H9 (cell line): ENCODE results near the gene GLIS2. TPM values are rescaled to one million over a fixed set of nuclear protein-coding genes. Genes with fewer than 3 reads are reported as not detected.

Experiments
- DNase-seq: peaks from one replicate; pipeline ENCODE4 v3.0.0-alpha.2; 2017
- H2AFZ ChIP-seq: one replicate; pipeline ENCODE4 v1.6.1; 2013; ENCODE audit warnings: mild to moderate bottlenecking, low read length, control low read depth, moderate library complexity
- H2AK5ac ChIP-seq: 2 replicates; pipeline ENCODE4 v1.6.1; 2013; ENCODE audit warnings: low read length, control low read depth, mixed read lengths; ENCODE audit not compliant: insufficient read length
- H2BK120ac ChIP-seq: one replicate; pipeline ENCODE4 v1.6.1; 2013; ENCODE audit warnings: low read depth, mild to moderate bottlenecking, low read length, control low read depth, inconsistent platforms; ENCODE audit not compliant: poor library complexity, severe bottlenecking
- H2BK12ac ChIP-seq: 2 replicates; pipeline ENCODE4 v1.6.1; 2013; ENCODE audit warnings: low read length, control low read depth, mixed read lengths, low read depth; ENCODE audit not compliant: insufficient read length
- H2BK15ac ChIP-seq: 2 replicates; pipeline ENCODE4 v1.6.1; 2013; ENCODE audit warnings: low read depth, low read length, control low read depth
- H2BK20ac ChIP-seq: one replicate; pipeline ENCODE4 v1.6.1; 2013; ENCODE audit warnings: low read depth, mild to moderate bottlenecking, low read length, control low read depth, inconsistent platforms; ENCODE audit not compliant: poor library complexity, severe bottlenecking
- H2BK5ac ChIP-seq: 2 replicates; pipeline ENCODE4 v1.6.1; 2013; ENCODE audit warnings: low read length, control low read depth, mixed read lengths; ENCODE audit not compliant: insufficient read length
- H3K14ac ChIP-seq: 2 replicates; pipeline ENCODE4 v1.6.1; 2013; ENCODE audit warnings: low read length, control low read depth; ENCODE audit not compliant: insufficient read depth
- H3K18ac ChIP-seq: 2 replicates; pipeline ENCODE4 v1.6.1; 2013; ENCODE audit warnings: low read depth, mild to moderate bottlenecking, mixed read lengths, low read length, control low read depth; ENCODE audit not compliant: insufficient read length
- H3K23ac ChIP-seq: 2 replicates; pipeline ENCODE4 v1.6.1; 2013; ENCODE audit warnings: low read length, control low read depth, mixed read lengths, low read depth; ENCODE audit not compliant: insufficient read length
- H3K23me2 ChIP-seq: 2 replicates; pipeline ENCODE4 v1.6.1; 2013; ENCODE audit warnings: low read depth, mild to moderate bottlenecking, mixed read lengths, low read length, control low read depth; ENCODE audit not compliant: insufficient read length, poor library complexity, severe bottlenecking
- H3K27ac ChIP-seq: 2 replicates; pipeline ENCODE4 v1.5.1; 2013; ENCODE audit warnings: low read length, control low read depth, mixed read lengths, low read depth; ENCODE audit not compliant: insufficient read length
- H3K27me3 ChIP-seq: 2 replicates; pipeline ENCODE4 v1.6.1; 2013; ENCODE audit warnings: low read length, control low read depth, inconsistent platforms; ENCODE audit not compliant: insufficient read depth
- H3K4ac ChIP-seq: 2 replicates; pipeline ENCODE4 v1.6.1; 2013; ENCODE audit warnings: low read depth, mild to moderate bottlenecking, control low read depth, inconsistent platforms, low read length, moderate library complexity
- H3K4me1 ChIP-seq: 2 replicates; pipeline ENCODE4 v1.6.1; 2013; ENCODE audit warnings: low read length, control low read depth, inconsistent platforms; ENCODE audit not compliant: insufficient read depth
- H3K4me2 ChIP-seq: 2 replicates; pipeline ENCODE4 v1.6.1; 2013; ENCODE audit warnings: low read length, control low read depth, mixed read lengths; ENCODE audit not compliant: insufficient read length, insufficient read depth
- H3K56ac ChIP-seq: 2 replicates; pipeline ENCODE4 v1.6.1; 2013; ENCODE audit warnings: low read depth, mild to moderate bottlenecking, mixed read lengths, low read length, control low read depth; ENCODE audit not compliant: insufficient read length
- H3K79me1 ChIP-seq: 2 replicates; pipeline ENCODE4 v1.6.1; 2013; ENCODE audit warnings: low read depth, mild to moderate bottlenecking, moderate library complexity, low read length, control low read depth, inconsistent platforms; ENCODE audit not compliant: insufficient read depth, poor library complexity, severe bottlenecking
- H3K79me2 ChIP-seq: 2 replicates; pipeline ENCODE4 v1.6.1; 2013; ENCODE audit warnings: low read length, control low read depth, inconsistent platforms; ENCODE audit not compliant: insufficient read depth
- H3K9ac ChIP-seq: 2 replicates; pipeline ENCODE4 v1.6.1; 2013; ENCODE audit warnings: low read length, control low read depth, mixed read lengths; ENCODE audit not compliant: insufficient read length; ENCODE audit errors: extremely low read depth
- H3K9me3 ChIP-seq: one replicate; pipeline ENCODE4 v1.6.1; 2013; ENCODE audit warnings: low read depth, low read length, inconsistent platforms; ENCODE audit not compliant: control insufficient read depth
- H3T11ph ChIP-seq: one replicate; pipeline ENCODE4 v1.6.1; 2013; ENCODE audit warnings: mild to moderate bottlenecking, low read length, control low read depth, inconsistent platforms
- H4K20me1 ChIP-seq: one replicate; pipeline ENCODE4 v1.6.1; 2013; ENCODE audit not compliant: control insufficient read depth, insufficient read length, insufficient read depth
- H4K5ac ChIP-seq: 2 replicates; pipeline ENCODE4 v1.6.1; 2013; ENCODE audit warnings: low read depth, mild to moderate bottlenecking, mixed read lengths, low read length, control low read depth; ENCODE audit not compliant: insufficient read length
- H4K8ac ChIP-seq: replicated peaks from 2 replicates; pipeline ENCODE4 v1.6.1; 2013; ENCODE audit warnings: low read length, control low read depth, mixed read lengths, low read depth; ENCODE audit not compliant: insufficient read length
- H4K91ac ChIP-seq: 2 replicates; pipeline ENCODE4 v1.6.1; 2013; ENCODE audit warnings: low read depth, mild to moderate bottlenecking, moderate library complexity, mixed read lengths, low read length, control low read depth; ENCODE audit not compliant: insufficient read length
- H3K27ac Mint-ChIP-seq, 3 experiments: 2 replicates in 2 of 3; 3 replicates in 1 of 3; pipeline ENCODE4 v1.8.0; 2020 to 2021; ENCODE audit warnings: mixed read lengths in 3 of 3, mild to moderate bottlenecking in 1 of 3, moderate library complexity in 1 of 3
- H3K27me3 Mint-ChIP-seq: 2 replicates; pipeline ENCODE4 v1.8.0; 2021; ENCODE audit warnings: low read depth, mild to moderate bottlenecking, moderate library complexity, mixed read lengths
- H3K36me3 Mint-ChIP-seq, 3 experiments: 2 replicates in 2 of 3; 3 replicates in 1 of 3; pipeline ENCODE4 v1.8.0; 2020 to 2021; ENCODE audit warnings: low read depth in 3 of 3, mixed read lengths in 3 of 3; ENCODE audit not compliant: insufficient read depth in 1 of 3
- H3K4me1 Mint-ChIP-seq, 2 experiments: 2 replicates each; pipeline ENCODE4 v1.8.0; 2020; ENCODE audit warnings: mixed read lengths in 2 of 2
- H3K4me3 Mint-ChIP-seq, 2 experiments: 2 replicates in 1 of 2; 3 replicates in 1 of 2; pipeline ENCODE4 v1.8.0; 2020 to 2021; ENCODE audit warnings: mild to moderate bottlenecking in 2 of 2, mixed read lengths in 2 of 2, moderate library complexity in 1 of 2
- H3K9me3 Mint-ChIP-seq, 2 experiments: 2 replicates in 1 of 2; 3 replicates in 1 of 2; pipeline ENCODE4 v1.8.0; 2020; ENCODE audit warnings: mild to moderate bottlenecking in 2 of 2, mixed read lengths in 2 of 2, moderate library complexity in 1 of 2
- WGBS: extraction: QIAGEN DNeasy Blood & Tissue Kit; methylation state at CpG from one replicate; pipeline ENCODE4 v1.1.7; 2013; ENCODE audit warnings: missing lambda C conversion rate, low lambda C conversion rate, mixed read lengths; ENCODE audit not compliant: insufficient read length; ENCODE audit errors: extremely low coverage; 5-methylcytosine and 5-hydroxymethylcytosine counted together
- total RNA-seq: library from RNA; stranded (reverse); gene quantifications from 2 replicates; pipeline ENCODE4 v1.2.1, GENCODE V29; 2021
- TF ChIP-seq, protein P1 (sequence below): fragments of 200-600 bp; sonication (generic); conservative IDR thresholded peaks from 3 replicates; pipeline ENCODE4 v1.8.0; 2021; ENCODE audit warnings: antibody characterized with exemption, mild to moderate bottlenecking

The GLIS2 gene
- total RNA-seq, 1 experiment from 2014 or later: 14.3 TPM

DNA sequence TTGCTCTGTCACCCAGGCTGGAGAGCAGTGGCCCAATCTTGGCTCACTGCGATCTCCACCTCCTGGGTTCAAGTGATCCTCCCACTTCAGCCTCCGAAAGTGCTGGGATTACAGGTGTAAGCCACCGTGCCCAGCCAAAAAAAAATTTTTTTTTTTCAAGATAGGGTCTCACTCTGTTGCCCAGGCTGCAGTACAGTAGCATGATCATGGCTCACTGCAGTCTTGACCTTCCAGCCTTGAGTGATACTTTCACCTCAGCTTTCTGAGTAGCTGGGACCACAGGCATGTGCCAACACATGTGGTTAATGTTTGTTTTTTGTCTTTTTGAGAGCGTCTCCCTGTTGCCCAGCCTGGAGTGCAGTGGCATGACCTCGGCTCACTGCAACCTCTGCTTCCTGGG is 37.0 kb downstream of the GLIS2 start:
- no peak overlapping the region for H3K27ac Mint-ChIP-seq
- H3K4me1 Mint-ChIP-seq: peaks cover 6% of the 10 kb centered on the region in 2 experiments

More for the DNA sequence above, 37.0 kb downstream of the GLIS2 start:
- Mint-ChIP-seq H3K36me3 (peaks cover 0 to 8% (median 6%) of the 10 kb centered on the region in 3 experiments; a peak in 4 of 7 replicates), H3K9me3 (no peaks in the 10 kb centered on the region; a peak in 1 of 5 replicates), H3K4me3 (no peak overlapping the region), H3K27me3 (no peaks in the 10 kb centered on the region)
- no peak overlapping the region for H2BK20ac ChIP-seq
- H2BK15ac ChIP-seq: no peak overlapping the region
- H3K56ac ChIP-seq: no peak overlapping the region
- no peak overlapping the region for H4K8ac ChIP-seq
- WGBS: no CpG with 5 or more reads among the region's 5 CpGs
- no peak overlapping the region for H2BK120ac ChIP-seq
- no peak overlapping the region for H4K5ac ChIP-seq
- no peak overlapping the region for H3K4me2 ChIP-seq
- TF ChIP-seq, protein P1, sequence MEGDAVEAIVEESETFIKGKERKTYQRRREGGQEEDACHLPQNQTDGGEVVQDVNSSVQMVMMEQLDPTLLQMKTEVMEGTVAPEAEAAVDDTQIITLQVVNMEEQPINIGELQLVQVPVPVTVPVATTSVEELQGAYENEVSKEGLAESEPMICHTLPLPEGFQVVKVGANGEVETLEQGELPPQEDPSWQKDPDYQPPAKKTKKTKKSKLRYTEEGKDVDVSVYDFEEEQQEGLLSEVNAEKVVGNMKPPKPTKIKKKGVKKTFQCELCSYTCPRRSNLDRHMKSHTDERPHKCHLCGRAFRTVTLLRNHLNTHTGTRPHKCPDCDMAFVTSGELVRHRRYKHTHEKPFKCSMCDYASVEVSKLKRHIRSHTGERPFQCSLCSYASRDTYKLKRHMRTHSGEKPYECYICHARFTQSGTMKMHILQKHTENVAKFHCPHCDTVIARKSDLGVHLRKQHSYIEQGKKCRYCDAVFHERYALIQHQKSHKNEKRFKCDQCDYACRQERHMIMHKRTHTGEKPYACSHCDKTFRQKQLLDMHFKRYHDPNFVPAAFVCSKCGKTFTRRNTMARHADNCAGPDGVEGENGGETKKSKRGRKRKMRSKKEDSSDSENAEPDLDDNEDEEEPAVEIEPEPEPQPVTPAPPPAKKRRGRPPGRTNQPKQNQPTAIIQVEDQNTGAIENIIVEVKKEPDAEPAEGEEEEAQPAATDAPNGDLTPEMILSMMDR: no peak
- no peak overlapping the region for H2BK5ac ChIP-seq
- H4K91ac ChIP-seq: no peak overlapping the region
- H3K23me2 ChIP-seq: no peaks in the 10 kb centered on the region
- no peak overlapping the region for H3K18ac ChIP-seq
- H3K79me2 ChIP-seq: peaks cover 12% of the 10 kb centered on the region; the same call in 1 of the 2 replicates
- no peak overlapping the region for H3K27ac ChIP-seq
- H2AK5ac ChIP-seq: no peak overlapping the region
- H3T11ph ChIP-seq: no peak overlapping the region
- no peak overlapping the region for H3K14ac ChIP-seq
- no peak overlapping the region for H2AFZ ChIP-seq
- no peaks in the 10 kb centered on the region for H3K9me3 ChIP-seq
- H3K79me1 ChIP-seq: peaks cover 7% of the 10 kb centered on the region
- H3K4ac ChIP-seq: no peak overlapping the region
- no peaks in the 10 kb centered on the region for H3K27me3 ChIP-seq
- no peaks in the 10 kb centered on the region for H3K4me1 ChIP-seq
- H2BK12ac ChIP-seq: no peak overlapping the region
- no peak overlapping the region for H3K9ac ChIP-seq
- H3K23ac ChIP-seq: no peak overlapping the region
- DNase-seq: no peak
- no peaks in the 10 kb centered on the region for H4K20me1 ChIP-seq
